HG02610 (cell line): ENCODE data around the gene MAP2K5.
A peak's percentile ranks its signal among the peaks of the same experiment; 100 is the strongest.

Source experiments
- ATAC-seq: cut with Tn5 transposase; IDR thresholded peaks from one replicate; pipeline ENCODE4 v1.9.1; 2021; ENCODE audit warnings: mild to moderate bottlenecking, moderate library complexity; ENCODE audit not compliant: unreplicated experiment

The MAP2K5 gene

DNA sequence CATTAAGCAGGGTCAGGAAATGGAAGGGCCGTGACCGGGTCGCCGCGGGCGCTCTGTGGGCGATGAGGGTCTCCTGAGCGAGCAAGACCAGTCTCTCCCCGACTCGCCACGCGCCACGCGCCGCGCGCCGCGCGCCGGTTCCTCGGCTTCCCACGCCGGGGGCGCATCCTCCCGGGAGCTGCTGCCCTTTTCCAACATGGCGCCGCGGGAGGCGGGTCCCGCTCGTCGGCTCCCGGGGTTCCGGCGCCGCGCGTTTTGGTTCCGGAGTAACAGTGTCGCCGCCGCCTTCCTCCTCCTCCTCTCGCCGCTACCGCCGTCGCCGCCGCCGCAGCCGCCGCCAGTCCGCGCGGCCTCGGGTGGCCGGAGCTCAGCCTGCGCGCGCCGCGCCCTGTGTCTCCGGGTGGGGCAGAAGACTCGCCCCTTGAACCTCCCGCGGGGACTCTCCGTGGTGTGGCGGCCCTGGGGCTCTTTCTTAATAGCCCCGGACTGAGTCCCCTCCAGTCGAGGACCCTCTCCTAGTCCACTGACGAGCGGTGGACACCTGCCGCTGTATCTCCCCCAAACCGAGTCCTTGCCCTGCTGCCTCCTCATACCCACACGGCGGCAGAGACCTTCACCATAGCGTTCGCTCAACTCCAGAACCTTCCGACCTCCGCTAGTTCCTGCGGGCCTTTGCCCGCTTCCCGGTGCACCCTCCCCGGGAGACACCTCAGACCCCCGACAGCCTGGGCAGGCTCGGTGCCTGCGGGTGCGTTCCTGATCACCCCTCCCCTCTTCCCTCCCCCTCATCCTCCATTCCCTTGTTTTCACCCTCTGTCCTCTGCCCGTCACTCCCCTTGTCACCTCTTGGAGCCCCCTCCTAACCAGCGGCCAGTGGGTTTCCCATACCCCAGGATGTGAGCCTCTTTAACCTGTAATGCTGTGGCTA is at the start of gene MAP2K5:
MAP2K5 (plus strand) TSS at position 284 of the 928 bp plus-strand sequence; CDS start at position 917, 633 bp downstream.
- ATAC-seq = peak; percentile 44

DNA sequence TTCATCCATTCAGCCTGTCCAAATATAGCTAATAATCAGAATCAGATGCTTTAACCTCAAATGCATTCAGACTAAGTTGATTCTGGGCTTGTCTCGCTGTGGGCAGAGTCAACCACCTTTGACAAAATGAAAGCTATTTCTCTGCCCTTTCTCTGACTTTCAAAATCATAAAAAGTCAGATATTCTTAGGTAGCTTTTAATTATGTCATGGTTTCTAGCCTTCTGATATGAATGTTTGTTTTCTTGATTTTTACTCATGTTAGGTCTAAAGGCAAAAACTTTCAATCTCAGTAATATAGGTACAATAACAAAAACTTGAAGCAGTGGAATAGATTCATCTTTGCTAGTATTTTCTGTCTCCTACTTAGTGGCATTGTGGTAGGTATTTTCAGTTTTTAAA is 46.9 kb upstream of the MAP2K5 start:
- no peak for ATAC-seq

DNA sequence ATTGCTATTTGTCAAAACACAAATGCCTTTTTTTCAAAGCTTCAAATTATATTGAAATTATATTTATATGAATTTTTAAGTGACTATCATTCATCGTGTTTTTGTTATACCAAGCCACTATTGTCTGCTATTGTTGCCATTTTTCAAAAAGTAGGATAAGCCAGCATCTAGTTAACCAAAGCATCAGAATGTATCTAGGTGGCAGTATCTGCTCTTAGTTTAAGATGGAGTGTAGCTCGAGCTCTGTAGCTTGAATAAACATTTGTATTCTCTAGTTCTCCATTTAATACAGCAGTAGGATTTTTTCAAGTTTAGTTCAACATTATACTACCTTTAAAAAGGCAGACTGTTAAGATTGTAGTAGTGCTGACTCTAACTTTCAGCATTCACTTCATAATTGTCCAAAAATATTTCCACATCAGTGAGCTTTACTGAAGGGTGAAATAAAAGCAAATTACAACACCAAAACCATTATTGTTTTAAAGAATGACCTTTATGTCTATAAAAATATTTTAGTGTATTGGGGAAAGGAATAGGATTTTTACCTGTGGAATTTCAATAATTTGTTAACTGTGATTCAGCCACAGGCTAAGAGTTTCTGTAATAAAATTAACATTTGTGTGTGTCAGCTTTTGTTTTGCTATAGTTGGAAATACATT is 41.2 kb upstream of the MAP2K5 start:
- no peak for ATAC-seq

DNA sequence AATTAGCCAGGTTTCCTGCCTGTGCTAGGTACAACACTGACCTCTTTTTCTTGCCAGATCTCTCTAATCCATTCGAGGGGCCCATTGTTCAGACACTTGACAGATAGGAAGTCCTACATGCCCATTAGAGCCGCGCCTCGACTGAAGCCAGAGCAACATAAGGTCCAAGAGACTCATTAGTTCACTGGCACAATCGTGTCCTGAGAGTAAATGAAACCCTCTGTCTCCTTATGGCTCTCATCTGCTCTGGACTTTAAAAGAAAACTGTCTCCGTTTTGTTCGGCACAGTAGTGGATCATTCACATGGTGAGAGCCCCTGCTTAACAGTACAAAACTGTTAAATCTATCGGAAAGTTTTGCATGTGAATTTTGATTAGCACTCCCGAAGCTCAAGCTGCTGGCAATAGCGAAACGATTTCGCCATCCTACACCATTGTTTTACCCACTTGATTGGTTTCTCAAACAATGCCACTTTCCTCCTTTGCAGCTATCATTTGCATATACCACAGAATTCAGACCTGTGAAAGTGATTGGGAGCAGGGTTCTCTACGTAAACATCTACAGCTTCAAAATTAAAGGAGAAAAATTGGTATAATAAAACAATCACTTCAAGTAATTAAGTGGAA is 40.6 kb upstream of the MAP2K5 start:
- no peak for ATAC-seq

DNA sequence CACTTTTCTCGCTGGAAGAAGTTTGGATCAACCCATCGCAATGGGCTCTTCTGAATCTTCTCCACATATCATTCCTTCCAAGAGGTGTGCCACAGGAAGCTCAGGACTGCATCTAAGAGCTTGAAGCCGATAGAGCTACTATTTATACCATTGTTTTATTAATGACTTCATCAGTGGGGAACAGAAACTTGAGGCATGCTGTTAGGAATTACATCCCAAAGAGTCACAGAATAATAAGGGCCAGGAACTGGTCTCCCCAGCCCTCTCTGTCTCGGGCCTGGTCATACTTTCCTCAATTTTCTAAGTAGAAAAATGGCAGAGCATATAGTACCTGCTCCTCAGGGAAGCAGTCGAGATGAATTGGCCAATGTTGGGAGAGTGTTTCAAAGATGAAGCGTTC is 38.4 kb upstream of the MAP2K5 start:
- ATAC-seq = no peak

DNA sequence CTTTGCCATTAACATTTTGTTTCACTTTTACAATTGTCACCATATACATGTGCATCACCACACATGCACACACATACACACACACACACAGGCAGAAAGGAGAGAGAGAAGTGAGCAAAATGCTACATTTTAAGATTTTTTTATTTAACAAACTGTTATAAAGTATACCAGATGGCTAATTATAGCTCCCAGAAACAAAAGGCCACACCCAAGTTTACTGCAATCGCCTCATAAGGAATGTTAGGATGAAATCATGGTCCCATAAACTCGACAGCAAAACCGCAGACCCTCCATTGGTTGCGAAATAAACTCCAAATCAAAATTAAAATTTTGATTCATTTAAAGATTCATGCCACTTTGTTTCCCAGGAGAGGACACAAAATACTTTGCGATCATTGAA is 37.7 kb upstream of the MAP2K5 start:
- no peak for ATAC-seq

DNA sequence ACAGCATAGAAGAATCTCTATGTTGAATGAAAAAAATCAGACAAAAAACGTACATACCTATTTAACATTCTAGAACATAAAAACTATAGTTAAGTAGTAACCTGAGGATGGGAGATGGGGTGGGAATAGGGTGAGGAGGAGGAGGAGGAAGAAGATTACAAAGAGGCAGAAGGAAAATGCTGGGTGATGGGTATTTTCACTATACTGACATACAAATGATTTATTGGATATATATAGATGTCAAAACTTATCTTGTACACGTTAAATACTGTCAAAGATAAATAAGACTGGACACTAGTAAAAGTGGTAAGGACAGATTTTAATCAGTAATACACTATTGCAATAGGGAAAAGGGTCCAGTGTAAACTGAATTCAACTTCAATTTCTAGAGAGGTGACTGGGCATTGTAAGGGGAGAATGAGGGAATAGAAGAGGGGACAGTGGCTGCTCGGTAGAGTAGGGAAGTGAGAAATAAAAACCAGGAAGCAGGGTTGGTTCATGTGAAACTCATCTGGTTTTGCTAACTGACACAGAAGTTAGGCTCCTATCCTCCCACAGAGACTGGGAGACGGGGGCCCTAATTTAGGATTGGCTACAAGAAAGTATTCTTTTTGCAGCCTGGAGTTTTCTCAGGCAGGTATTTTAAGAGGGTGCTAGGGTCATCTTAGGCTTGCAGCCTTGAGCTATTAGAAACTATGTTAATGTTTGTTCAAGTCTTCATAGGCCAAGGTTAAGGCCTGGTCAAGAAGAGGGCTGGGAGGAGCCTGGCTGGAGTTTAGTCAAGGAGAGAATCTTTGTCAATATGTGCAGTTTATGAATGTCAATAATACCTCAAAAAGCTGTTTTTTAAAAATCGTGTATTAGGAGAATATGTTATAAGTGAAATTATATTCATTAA is 36.6 kb upstream of the MAP2K5 start:
- ATAC-seq = no peak

DNA sequence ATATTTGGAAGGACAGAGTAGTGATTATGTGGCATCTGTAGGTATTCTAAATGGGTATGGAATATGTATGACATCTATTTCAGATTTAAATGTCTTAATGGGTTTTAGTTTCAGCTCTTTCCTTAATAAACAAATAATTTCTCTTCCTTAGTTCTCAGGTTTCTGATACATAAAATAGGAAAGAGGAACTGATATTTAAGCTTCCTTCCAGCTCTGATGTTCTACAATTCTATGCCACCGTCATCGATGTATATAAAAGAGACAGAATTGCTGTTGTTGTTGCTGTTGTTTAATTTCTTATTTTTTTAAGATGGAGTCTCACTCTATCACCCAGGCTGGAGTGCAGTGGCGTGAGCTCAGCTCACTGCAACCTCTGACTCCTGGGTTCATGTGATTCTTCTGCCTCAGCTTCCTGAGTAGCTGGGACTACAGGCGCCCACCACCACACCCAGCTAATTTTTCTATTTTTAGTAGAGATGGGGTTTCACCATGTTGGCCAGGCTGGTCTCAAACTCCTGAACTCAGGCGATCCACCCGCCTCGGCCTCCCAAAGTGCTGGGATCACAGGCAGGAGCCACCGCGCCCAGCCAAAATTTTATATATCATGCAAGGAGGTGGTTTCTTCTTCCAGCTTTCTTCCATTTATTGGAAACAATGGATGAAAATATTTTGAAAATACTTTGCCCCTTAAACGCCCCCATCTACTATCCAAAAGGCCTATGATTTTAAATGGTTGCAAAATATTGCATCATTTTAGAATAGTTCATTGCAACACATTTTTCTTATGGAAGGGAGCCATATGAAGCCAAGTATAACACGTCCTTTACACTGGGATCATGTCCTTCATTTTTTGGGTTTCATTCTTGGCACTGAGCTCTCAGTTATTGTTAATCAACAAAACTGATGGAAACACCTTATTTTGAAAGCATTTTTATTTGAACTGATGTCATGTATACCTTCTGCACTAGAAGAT is 35.4 kb upstream of the MAP2K5 start:
- ATAC-seq = no peak

DNA sequence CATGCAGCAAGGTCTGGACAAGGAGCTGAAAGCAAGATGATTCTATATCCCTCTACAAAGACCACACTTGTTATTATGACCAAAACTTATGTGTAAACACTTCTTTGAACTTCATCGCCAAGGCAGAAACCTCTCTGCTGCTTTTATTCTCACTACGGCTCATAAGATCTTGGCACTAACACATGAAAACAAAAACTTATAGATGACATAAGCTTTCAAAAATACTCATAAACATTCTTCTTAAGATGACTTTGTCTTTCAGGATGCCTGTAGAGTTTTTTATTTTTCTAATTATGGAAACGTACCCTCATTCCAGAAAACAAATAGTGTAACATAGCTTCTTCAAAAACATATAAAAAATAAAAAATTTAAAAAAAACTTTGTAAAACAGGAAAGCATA is 34.1 kb upstream of the MAP2K5 start:
- no peak for ATAC-seq

DNA sequence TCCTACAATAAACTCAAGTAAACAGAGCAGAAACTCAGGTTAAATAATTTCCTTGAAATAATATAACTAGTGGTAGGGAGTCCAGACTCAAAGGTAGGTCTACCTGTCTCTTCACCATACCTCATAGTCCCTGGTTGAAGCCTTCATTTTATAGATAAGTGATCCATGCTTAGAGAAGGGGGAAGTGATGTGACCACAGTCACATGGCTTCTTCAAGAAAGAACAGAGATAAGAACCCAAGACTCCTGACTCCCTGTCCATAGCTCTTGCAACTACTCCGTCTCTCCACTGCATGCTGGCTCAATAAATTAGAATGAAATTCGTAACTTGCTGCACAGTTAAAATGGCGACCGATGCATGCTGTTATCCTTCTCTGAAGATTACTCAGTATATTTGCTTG is 32.6 kb upstream of the MAP2K5 start:
- no peak for ATAC-seq

DNA sequence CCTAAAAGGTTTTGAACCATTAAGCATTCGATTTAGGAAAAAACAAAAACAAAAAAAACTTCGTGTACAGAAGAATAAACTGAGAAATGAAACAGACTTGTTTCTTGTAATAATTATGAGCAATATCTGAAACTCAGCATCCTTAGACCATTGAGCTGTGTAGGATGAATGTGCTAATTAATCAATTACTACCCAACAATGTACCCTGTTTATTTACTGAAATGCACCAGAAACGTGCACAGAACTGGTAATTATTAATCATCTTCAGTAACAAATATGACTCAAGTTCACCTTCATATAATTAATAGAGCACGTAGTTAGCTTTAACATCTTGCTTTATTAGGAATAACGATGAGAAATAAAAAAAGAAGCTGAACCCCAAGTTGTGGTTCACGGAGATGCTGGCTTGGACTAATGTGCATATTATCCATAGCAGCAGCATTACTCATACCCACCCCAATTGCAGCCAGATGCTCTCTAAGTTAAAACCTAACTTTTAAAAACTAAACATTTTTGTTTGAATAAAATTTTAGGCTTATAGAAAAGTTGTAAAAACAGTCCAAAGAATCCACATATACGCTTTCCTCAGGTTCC is 31.8 kb upstream of the MAP2K5 start:
- ATAC-seq = no peak

DNA sequence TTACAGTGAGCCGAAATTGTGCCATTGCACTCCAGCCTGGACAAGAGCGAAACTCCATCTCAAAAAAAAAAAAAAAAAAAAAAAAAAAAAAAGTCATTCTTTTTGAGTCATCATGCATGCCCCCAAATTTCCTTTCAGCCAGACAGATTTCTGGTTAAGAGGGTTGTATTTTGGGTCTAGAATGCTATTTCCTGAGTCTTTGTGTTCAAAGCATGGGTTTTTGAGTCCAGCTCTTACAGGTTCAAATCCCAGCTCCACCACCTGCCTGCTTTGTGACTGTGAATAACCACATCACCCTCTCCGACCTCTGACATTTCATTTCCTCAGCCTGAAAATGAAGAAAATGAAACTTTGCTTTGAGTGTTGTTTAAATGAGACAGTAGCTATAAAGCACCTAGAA is 30.9 kb upstream of the MAP2K5 start:
- ATAC-seq = no peak

DNA sequence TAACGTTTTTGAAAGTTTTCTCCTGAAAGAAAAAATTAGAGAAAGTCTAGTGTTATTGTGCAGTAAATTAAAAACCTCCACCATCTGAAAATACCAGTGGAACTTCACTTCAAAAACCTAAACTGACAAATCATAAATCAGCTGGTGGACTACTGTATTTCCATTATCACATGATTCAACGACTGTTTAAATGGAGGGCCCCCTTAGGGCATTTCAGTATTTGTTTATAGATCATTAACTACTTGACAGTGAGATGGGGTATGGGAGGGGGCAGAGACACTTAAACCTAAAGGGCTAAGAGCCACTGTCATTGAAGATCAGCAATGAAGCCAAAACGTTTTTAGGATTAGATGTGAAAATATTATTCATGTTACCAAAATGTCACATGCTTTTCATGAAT is 30.4 kb upstream of the MAP2K5 start:
- ATAC-seq = no peak

DNA sequence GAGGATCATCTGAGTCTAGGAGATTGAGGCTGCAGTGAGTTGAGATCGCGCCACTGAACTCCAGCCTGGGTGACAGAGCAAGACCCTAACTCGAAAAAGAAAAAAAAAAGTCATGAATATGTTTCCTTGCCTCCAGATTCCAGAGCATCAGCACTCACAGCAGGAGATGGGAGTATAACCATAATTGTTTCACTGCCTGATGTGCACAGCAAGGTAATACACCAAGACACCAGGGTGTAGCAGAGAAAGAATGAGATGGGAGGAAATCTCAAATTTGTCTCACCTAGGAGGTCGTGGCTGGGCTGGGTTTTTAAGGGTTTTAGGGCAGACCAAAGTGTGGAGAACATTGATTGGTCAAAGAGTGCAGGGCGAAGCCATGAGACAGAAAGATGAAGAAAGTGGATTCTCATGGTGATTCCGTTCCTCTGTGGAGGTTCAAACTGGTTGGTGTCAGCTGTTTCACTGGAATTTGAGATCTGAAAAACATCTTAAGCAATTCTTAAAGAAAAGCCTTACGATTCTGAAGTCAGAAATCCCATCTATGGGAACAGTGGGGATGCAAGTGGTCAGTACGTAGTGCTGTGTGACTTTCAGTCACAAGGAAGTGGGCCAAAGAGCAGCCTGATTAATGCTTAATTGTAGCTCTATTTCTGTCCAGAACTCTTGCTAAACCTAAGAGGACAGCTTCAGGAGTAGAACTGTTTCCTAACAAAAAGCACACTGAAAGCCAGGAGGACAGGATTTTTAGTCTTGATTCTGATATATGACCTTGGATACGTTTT is 29.4 kb upstream of the MAP2K5 start:
- ATAC-seq = no peak

DNA sequence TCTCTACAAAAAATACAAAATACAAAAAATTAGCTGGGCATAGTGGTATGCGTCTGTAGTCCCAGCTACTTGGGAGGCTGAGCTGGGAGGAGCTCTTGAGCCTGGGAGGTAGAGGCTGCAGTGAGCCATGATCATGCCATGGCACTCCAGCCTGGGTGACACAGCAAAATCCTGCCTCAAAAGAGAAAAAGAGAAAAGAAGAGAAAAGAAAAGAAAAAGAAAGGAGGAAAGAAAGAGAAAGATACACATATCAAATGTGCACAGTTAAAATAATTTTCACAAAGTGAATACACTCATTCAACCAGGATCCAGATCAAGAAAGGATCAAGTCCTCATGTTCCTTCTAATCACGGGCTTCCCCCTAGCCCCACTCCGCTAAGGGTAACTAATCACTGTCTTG is 27.4 kb upstream of the MAP2K5 start:
- no peak for ATAC-seq

DNA sequence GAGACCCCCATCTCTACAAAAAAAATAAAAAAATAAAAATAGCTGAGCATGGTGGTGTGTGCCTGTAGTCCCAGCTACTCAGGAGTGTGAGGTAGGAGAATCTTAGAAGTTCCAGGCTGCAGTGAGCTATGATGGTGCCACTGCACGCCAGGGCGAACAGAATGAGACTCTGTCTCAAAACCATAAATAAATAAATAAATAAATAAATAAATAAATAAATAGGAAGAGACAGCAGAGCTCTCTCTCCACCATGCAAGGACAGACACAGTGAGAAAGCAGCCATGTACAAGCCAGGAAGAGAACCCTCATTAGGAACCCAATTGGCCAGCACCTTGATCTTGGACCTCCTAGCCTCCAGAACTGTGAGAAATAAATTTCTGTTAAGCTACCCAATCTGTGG is 26.9 kb upstream of the MAP2K5 start:
- ATAC-seq = no peak

DNA sequence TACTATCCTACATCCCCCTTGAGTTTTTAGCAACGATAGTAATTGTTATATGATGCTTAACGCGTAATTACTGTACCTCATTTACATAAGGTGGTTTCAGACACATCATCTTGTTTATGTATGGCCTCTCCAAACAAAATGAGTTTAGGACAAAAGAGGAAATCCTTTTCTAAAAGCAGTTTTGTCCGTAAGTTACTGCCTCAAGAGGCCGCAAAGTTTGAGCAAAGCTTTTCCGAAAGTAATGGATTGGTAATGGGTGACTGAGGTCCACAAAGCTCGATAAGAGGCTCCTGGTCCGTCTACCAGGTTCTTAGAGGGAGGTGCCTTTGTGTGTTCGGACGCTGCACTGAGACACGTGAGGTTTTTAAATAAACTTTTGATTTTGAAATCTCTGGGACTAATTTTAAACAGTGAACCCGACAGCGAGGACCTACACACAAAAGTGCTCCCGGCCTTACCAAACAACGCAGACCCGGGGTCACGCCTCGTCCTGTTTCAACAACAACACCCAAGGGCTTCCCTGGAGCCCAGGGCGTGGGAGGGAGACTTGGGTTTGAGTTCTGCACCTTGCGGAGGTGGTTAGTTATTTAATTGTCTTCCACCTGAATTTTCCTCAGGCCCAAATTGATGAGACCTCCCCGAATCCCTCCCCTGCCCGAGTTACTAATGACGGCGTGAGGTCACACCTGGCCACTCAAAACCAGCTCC is 22.0 kb upstream of the MAP2K5 start:
- no peak for ATAC-seq
